CD4-positive, alpha-beta T cell treated with Interleukin-2 at 100 ng/mL for 4 hours (primary cell): ENCODE measurements around the gene WFS1.
A peak's percentile ranks its signal among the peaks of the same experiment; 100 is the strongest.

ENCODE experiments used
- DNase-seq: peaks from one replicate; pipeline ENCODE4 v3.0.0-alpha.2; 2020; ENCODE audit warnings: low spot score

WFS1 gene

GRCh38 chr4:6262176-6262575 lies 7.5 kb upstream of the WFS1 start:
- no peak for DNase-seq

- no peak for DNase-seq
Observed at GRCh38 chr4:6262847-6263487, 6.7 kb upstream of the WFS1 start.

DNA sequence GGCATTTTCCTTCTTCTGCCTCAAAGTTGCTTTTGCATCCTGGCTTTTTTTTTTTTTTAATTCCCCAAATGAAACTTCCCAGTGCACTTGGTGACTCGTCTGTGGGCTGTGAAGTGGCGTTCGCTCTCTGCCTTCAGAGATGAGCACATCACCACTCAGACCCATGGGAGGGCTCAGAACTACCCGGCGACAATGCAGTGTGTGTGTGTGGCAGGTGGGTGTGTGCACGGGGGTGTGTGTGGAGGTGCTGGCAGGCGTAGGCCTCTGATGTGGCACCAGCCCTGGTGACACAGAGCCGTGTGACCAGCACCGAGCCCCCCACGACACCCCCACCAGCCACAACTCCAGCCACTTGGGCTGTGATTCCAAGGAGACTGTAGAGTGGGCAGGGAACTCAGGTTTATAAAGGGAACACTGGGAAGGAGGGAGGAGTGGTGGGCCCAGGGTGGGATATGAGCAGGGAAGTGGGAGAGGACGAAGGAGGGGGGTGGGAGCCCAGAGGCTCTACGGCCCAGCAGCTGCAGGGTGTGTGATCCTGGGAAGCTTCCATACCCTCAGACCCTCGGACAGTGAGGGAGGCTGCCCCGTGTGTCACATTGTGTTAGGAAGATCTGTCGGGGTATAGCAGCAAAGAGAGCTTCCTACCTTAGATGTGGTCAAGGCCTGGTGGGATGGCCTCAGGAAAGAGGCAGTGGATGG lies 6.0 kb upstream of the WFS1 start:
- DNase-seq: no peak

DNA sequence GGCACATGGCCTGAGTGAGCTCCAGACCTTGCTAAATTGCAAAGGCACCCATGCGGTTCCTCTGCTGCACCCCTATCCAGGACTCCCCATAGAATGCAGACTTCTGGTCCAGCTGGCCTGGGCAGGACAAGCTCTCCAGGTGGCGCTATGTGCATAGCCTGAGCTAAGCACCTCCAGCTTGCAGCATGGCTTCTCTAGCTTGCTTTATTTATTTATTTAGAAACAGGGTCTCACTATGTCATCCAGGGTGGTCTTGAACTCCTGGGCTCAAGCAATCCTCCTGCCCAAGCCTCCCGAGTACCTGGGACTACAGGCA lies 5.5 kb upstream of the WFS1 start:
- peak; percentile 20 for DNase-seq

DNA sequence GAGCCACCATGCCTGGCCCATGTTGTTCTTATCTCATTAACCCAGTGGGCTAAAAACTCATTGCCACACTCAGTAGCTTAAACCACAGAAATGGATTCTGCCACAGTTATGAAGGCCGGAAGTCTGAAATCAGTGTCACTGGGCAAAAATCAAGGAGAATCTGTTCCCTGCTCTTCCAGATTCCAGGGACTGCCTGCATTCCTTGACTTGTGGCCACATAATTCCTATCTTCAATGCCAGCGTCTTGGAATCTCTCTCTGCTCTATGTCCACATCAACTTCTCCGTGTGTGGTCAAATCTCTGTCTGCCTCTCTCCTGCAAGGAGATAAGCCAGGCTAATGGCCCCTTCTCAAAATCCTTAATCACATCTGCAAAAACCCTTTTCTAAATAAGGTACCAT lies 4.1 kb upstream of the WFS1 start:
- DNase-seq: no peak

- no peak for DNase-seq
Observed at GRCh38 chr4:6267573-6267972, 2.1 kb upstream of the WFS1 start.

DNA sequence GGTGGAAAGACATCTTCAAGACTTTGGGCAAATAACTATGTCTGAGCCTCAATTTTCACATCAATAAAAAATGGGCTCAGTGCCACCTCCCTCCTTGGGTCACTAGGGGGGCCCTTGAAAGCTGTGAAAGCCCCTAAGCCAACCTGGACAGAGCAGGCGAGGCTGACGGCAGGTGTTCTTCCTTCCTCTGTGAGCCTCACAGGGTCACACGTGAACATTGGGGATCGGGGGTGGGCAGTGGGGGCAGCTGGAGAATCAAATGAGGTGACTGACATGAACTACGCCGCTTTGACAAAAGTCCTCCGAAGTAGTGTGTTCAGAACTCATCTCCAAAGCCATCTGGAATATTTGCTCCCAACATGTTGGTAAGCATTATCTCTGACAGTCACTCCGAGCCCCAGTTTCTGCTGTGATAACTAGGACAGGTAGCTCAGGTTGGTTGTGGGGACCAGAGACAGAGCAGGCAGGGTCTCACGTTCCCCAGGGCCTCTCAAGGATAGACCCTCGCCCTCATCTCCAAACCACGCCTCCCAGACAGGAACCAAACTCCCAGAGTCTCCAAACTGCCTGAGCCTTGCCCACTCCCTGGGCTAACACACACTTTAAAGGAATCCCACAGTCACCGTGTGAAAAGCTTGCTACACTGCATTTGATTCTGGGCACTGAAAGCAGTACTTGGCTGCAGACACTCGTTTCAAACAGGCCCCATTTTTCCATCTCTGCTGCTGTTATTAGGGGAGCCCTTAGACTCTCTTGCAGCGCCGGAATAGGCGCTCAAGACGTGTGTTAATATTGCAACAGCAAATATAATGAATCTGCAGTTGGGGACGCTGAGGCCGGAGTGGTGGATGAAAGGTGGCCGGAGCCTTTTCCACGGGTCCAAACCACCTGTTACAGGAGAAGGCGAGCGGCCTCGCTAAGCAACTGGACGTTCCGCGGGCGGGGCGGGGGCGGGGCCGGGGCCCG lies 717 bp upstream of the WFS1 start:
- DNase-seq: peak; percentile 2

GRCh38 chr4:6270636-6271121 lies 1.0 kb downstream of the WFS1 start:
- DNase-seq: no peak

GRCh38 chr4:6271206-6271605 lies 1.6 kb downstream of the WFS1 start:
- no peak for DNase-seq

- no peak for DNase-seq
Observed at GRCh38 chr4:6271701-6272465, 2.2 kb downstream of the WFS1 start.

- DNase-seq: no peak
Observed at GRCh38 chr4:6272863-6273660, 3.4 kb downstream of the WFS1 start.

DNA sequence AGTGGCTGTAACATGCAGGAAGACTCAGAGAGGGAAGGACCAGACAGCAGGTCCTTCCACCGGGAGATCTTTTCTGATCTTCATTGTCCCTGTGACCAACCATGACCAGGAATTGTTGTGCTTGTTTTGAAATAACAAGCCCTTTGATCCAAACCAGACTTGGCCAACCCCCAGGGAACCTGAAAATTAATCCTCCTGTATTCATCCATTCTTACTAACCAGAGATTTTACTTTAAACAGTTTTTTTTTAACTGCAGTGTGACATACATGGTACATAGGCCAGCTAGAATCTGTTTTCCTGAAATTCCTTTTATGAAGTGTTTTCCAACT lies 4.0 kb downstream of the WFS1 start:
- DNase-seq: no peak

DNA sequence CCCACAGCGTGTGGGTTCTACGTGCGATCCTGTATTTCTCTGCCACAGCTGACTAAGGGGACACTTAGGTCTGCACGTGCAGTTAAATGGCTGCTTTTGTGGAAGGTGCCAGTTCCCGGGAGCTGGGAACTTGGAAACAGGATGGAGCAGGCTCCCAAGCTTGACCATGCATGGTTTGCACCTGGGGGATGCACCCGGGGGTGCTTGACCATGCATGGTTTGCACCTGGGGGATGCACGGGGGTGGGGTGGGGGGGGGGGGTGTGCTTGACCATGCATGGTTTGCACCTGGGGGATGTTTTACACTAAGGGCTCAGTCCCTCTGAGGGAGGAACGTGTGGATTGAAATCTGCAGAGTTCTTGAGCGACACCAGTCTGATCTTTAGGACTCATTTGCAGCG lies 5.7 kb downstream of the WFS1 start:
- no peak for DNase-seq

DNA sequence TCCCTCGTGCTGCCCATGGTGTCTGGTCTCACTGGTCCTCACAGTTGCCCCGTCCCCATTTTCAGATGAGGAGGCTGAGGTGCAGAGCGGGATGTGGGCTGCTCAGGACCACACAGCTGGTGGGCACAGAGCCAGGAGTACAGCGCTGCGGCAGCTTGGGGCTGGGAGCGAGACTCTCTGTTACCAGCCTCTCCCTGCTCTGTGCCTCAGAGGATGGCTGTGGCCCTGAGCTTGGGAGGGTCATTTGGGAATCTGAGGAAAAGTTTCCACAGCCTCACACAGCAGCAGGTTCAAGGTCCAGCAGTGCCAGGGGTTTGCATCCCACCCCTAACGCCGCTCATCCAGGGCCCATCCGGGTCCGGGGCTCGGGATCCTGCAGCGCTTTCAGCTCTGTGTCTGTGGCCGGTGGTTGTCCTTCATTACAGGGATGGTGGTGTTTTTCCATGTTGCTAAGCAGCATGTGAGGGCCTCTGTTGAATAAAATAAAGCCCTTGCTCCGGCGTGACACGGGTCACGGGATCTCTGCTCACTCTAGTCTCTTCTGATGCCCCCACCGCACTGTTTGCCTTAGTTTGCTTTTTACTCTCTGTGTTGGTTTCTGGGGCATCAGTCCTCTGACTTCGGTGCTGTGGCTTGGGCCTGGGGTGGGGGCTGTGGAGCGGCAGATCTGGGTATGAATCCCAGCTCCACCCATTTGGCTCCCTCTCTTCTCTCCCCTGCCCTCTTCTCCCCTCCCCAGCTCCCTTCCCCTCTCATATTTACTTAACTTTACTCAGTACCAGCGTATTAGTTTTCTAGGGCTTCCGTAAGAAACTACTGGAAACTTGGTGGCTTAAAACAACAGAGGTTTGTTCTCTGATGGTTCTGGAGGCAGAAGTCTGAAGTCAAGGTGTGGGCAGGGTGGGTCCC lies 6.5 kb downstream of the WFS1 start:
- no peak for DNase-seq

DNA sequence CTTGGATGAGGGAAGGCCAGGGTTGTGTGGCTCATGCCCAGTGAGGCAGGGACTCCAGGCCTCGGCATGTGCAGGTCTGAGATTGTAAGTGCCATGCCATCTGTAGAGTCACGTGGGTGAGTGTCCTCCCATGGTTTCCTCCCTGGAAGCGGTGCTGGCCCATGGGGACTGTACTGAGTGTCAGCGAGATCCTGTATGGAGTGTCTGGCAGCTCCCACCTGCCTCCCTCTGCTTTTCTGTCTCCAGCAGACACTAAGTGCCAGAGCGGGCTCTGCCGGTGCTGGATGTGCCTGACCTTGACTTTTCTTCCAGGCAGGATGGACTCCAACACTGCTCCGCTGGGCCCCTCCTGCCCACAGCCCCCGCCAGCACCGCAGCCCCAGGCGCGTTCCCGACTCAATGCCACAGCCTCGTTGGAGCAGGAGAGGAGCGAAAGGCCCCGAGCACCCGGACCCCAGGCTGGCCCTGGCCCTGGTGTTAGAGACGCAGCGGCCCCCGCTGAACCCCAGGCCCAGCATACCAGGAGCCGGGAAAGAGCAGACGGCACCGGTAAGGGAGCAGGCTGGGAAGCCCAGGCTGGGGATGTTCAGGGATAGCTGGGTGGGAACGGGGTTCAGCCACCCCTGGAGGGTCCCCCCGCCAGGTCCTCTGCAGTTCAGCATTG lies 7.6 kb downstream of the WFS1 start:
- no peak for DNase-seq

DNA sequence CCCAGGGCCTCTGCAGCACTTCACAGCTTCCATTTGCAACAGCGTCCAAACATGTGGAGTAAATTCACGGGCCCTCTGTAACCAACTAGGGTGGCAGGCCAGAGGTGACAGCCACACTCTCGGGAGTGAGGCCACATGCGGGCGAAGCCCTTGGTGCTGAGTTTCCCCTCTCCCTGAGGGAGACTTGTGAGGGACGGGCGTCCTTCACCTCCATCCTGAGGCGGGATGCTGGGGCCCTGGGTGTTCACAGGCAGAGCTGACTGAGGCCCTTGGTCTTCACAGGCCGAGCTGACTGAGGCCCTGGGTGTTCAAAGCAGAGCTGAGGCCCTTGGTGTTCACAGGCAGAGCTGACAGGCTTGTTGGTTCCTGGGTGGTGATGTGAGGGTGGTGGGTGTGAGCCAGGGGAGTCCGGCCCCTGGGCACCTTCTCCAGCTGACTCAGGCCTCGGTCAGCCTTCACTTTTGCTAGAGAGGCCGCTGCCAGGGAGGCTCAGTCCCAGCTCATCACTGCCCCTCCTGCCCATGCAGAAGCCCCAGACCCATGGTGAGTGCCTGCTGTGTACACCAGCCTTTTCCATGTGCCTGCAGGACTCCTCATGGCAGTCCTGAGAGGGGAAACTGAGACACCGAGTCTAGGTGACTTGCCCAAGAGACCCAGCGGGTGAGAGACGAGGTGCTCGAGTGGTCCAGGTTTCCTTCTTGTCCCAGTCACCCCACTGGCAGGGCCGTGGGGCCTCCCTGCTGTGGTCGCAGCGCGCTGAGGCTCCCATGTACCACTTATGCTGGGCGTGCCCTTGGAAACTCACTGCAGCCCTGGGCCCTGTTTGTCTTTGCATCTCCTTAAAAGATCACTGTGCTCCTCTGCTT lies 8.5 kb downstream of the WFS1 start:
- DNase-seq: no peak

DNA sequence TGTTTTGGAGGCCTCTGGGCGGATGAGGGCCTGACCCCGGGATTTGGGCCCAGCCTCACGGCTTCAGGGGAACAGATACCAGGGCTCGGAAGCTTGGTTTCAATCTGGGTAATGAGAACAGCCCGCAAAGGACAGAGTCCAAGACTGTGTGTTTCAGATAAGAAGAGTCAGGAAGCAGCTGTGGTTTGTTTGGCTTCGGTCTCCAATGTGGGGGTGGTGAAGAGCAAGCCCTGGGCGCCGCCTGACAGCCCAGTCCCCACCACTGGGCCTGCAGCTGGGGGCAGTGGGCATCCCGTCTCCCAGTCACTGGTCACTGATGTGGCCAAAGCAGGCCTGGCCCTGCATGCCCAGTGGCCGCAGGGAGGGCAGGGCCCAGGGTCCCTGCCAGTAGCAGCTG lies 9.1 kb downstream of the WFS1 start:
- DNase-seq: no peak

GRCh38 chr4:6279582-6280289 lies 10.1 kb downstream of the WFS1 start:
- DNase-seq: no peak
